ENCODE measurements around the gene RBM10. TPM values are rescaled to one million over a fixed set of nuclear protein-coding genes. Genes with fewer than 3 reads are reported as not detected.

RBM10 gene
- total RNA-seq, 1 experiment from 2014 or later: 47.2 TPM

- Mint-ChIP-seq H3K36me3 (ENCODE audit: insufficient read depth, unreplicated experiment) (peaks cover 50% of the 10 kb centered on the region), H3K27ac (ENCODE audit: unreplicated experiment) (no peak overlapping the region), H3K4me3 (ENCODE audit: low read depth, unreplicated experiment) (peak overlapping the region; percentile 6), H3K27me3 (ENCODE audit: unreplicated experiment) (no peaks in the 10 kb centered on the region), H3K4me1 (ENCODE audit: low read depth, unreplicated experiment) (peaks cover 9% of the 10 kb centered on the region), H3K9me3 (ENCODE audit: low read depth, unreplicated experiment) (no peaks in the 10 kb centered on the region)
- TF ChIP-seq CTCF (IDR thresholded peaks at IDR 0.05; ENCODE audit: unreplicated experiment): no peak
- no peak for DNase-seq
- no TSS peak for BruUV-seq (replicated peaks)
- intact Hi-C loops (cut with micrococcal nuclease; ENCODE audit: unreplicated experiment): no loop called here
- CTCF ChIA-PET: interaction anchor here (0.8 kb wide), 1 partner anchor 266 kb away, joined by 3 read pairs; no protein-coding TSS in a partner anchor
Observed at GRCh38 chrX:47235691-47236103, 90.7 kb downstream of the RBM10 start.

Other genes with a start within 250 kb of the RBM10 start
- 14.8 and 17.0 TPM in 2 replicates for gene JADE3, start 232.8 kb upstream of the RBM10 start, total RNA-seq (2022)
- 0.42 TPM in 1 of 2 replicates, not detected in the other for gene RGN, start 66.8 kb upstream of the RBM10 start, total RNA-seq (2022)
- 102 TPM in 2 replicates for gene NDUFB11, start 519 bp upstream of the RBM10 start, total RNA-seq (2022)
- gene UBA1, start 48.6 kb downstream of the RBM10 start, total RNA-seq (2022): 234 and 240 TPM in 2 replicates
- gene CDK16, start 73.5 kb downstream of the RBM10 start, total RNA-seq (2022): 148 and 154 TPM in 2 replicates
- gene USP11, start 87.8 kb downstream of the RBM10 start, total RNA-seq (2022): 72.0 and 84.2 TPM in 2 replicates
- not detected in 2 replicates for gene ZNF157, start 225.4 kb downstream of the RBM10 start, total RNA-seq (2022)

Data from Calu3 (cell line).